Astrocyte of the spinal cord (primary cell): ENCODE results near the gene PACSIN2.

Experiments used
- DNase-seq: peaks from one replicate; pipeline ENCODE4 v3.0.0; 2011; ENCODE audit warnings: low read depth, low spot score
- H3K4me3 ChIP-seq: 2 replicates; pipeline ENCODE4 v1.5.1; 2011; ENCODE audit warnings: low read depth, mild to moderate bottlenecking, low read length, moderate library complexity
- in situ Hi-C: cut with HindIII; loops from 2 replicates; pipeline ENCODE4 v1.10.0; 2017; ENCODE audit warnings: low sequenced_read_pairs
- TF ChIP-seq, protein P1 (sequence below): IDR thresholded peaks from 2 replicates; pipeline ENCODE4 v1.5.1; 2012; ENCODE audit warnings: low read depth, mild to moderate bottlenecking, low read length, inconsistent platforms

The PACSIN2 gene

GRCh38 chr22:43044290-43044712 is 29.4 kb upstream of the PACSIN2 start:
- TF ChIP-seq, protein P1, sequence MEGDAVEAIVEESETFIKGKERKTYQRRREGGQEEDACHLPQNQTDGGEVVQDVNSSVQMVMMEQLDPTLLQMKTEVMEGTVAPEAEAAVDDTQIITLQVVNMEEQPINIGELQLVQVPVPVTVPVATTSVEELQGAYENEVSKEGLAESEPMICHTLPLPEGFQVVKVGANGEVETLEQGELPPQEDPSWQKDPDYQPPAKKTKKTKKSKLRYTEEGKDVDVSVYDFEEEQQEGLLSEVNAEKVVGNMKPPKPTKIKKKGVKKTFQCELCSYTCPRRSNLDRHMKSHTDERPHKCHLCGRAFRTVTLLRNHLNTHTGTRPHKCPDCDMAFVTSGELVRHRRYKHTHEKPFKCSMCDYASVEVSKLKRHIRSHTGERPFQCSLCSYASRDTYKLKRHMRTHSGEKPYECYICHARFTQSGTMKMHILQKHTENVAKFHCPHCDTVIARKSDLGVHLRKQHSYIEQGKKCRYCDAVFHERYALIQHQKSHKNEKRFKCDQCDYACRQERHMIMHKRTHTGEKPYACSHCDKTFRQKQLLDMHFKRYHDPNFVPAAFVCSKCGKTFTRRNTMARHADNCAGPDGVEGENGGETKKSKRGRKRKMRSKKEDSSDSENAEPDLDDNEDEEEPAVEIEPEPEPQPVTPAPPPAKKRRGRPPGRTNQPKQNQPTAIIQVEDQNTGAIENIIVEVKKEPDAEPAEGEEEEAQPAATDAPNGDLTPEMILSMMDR = no peak
- in situ Hi-C loops = no loop called here
- H3K4me3 ChIP-seq = no peak overlapping the region
- no peak for DNase-seq

DNA sequence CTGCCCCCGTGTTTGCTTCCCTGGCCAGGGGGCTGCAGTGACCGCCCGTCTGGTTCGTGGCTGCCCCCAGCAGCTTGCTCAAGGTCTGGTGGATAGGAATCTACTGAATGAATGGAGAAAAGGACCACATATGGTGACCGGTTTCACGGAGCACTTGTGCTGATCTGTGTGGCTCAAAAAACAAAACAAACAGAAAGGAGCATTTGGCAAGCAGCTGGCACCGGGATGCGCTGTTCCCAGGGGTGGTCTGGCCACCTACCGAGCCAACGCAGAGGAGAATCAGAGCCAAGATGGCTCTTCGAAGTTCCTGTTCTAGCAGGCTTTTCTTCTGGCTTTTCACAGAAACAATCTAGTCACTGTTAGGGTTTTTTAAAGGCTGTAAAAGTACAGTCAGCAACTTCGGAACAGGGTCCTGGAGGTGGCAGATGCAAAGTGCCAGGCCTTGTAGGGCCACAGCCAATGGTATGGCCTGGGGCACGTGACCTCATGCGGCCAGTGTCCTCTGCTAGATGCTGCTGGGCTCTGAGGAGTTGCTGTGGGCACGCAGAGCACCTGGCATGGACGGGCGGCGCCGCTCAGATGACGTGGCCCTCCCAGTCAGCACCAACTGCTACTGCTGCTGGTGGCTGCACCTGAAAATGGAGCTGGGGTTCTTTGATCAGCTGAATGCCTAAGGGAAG is 27.3 kb upstream of the PACSIN2 start:
- peak; percentile 70 for DNase-seq
- TF ChIP-seq, protein P1 = no peak
- in situ Hi-C loops = no loop called here
- H3K4me3 ChIP-seq = no peak overlapping the region

DNA sequence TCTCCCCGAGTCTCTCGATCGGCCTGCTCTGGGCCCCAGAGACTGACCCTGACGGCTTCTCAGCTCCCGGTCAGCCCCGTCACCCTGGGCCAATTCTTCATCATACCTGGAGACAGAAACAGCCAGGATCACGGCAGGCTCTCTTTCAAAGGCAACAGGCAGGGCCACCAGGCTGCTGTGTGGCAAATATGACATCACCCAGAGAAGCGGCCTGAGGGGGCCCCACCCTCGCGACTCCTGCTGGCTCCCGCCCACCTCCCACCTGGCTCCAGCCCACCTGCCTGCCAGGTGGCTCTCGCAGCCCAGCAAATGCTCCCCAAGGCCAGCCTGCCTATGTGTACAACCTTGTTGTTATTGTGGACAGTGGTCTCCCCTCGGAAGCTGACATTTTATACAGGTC is 24.9 kb upstream of the PACSIN2 start:
- H3K4me3 ChIP-seq = no peak overlapping the region
- TF ChIP-seq, protein P1 = no peak
- DNase-seq = no peak
- in situ Hi-C loops = no loop called here

DNA sequence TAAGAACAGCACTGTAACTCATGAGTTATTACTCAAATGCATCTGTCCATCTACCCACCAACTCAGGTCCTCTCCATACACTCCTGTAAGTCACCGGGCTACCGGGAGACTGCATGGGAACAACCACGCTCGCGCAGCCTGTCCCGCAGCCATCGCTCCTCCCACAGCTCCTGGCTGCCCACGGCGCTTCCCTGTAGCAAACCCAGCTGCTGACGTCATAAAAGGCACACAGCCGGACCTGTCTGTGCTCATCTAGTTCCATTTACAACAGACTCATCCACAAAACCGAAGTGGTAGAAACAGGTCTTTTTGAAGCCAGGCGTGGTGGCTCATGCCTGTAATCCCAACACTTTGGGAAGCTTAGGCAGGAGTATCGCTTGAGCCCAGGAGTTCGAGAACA is 23.4 kb upstream of the PACSIN2 start:
- no peak for DNase-seq
- in situ Hi-C loops = no loop called here
- TF ChIP-seq, protein P1 = no peak
- H3K4me3 ChIP-seq = no peak overlapping the region

GRCh38 chr22:43036282-43036829 is 21.4 kb upstream of the PACSIN2 start:
- TF ChIP-seq, protein P1 = no peak
- in situ Hi-C loops = no loop called here
- H3K4me3 ChIP-seq = no peak overlapping the region
- DNase-seq = peak; percentile 87

DNA sequence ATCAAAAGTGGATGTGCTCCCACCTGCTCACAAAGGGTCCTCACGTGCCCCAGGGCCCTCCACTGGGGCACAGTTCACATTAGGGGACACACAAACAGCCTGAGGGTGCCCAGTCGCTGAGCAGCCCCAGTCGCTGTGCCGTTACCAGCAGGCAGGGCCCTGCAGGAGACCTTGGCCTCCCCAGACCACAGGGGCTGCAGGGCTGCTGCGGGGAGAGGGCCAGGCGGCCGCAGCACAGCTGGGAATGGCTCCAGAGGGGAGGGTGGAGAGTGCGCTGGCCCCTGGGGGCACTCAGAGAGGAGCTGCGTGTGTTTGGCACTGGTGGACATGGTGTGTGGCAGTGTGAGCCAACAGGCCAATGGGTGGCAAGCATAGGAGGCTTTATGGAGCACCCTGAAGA is 20.3 kb upstream of the PACSIN2 start:
- in situ Hi-C loops = no loop called here
- no peak overlapping the region for H3K4me3 ChIP-seq
- no peak for DNase-seq
- TF ChIP-seq, protein P1 = no peak
